Measurements from ENCODE around the gene CASP10. TPM values are rescaled to one million over a fixed set of nuclear protein-coding genes. Genes with fewer than 3 reads are reported as not detected.

Gene CASP10
- total and polyA plus RNA-seq, 2 of the 13 experiments (the other 11 are each of a cell fraction or from before 2014, with no cell fraction given): 22.2 to 23.8 TPM

GRCh38 chr2:201271917-201272316, 89.0 kb downstream of the CASP10 start:
- Histone ChIP-seq H3K36me3 (replicated peaks in 1 of 2; ENCODE audit: control insufficient read depth in 1 of 2, insufficient read depth in 2 of 2, low read length in 2 of 2) (peaks cover 25 to 63% of the 10 kb centered on the region in 2 experiments), H2AFZ (ENCODE audit: low read length) (no peak overlapping the region), H3K9ac (ENCODE audit: insufficient read depth, low read depth, low read length) (no peak overlapping the region), H3K79me2 (ENCODE audit: insufficient read depth, low read length) (no peaks in the 10 kb centered on the region), H4K20me1 (ENCODE audit: insufficient read depth, low read length) (no peaks in the 10 kb centered on the region), H3K9me3 (ENCODE audit: low read length) (no peaks in the 10 kb centered on the region), H3K4me2 (ENCODE audit: low read depth, low read length) (no peak overlapping the region), H3K4me1 (ENCODE audit: insufficient read depth, low read length) (peaks cover 12% of the 10 kb centered on the region; the same call in 1 of the 2 replicates), H3K4me3 (replicated peaks in 1 of 3; ENCODE audit: insufficient read depth in 1 of 3, low read depth in 2 of 3, low read length in 3 of 3) (no peak overlapping the region), H3K27ac (ENCODE audit: extremely low read length, insufficient read depth, low read length) (no peak overlapping the region), H3K27me3 (ENCODE audit: control insufficient read depth in 1 of 2, insufficient read depth in 2 of 2, low read length in 2 of 2) (no peaks in the 10 kb centered on the region)
- BruUV-seq (replicated peaks): no TSS peak
- DNase-seq (ENCODE audit: low spot score) (no peak), FAIRE-seq (no peak), ATAC-seq (no peak)
- in situ Hi-C loops (cut with HindIII; ENCODE audit: extremely low pct_ligation_motif_present, low pct_unique_long_range_greater_than_20kb) (no loop called here), intact Hi-C loops (cut with micrococcal nuclease; ENCODE audit: unreplicated experiment) (no loop called here)
- 94% methylated on average over 2 of the region's 2 CpGs for WGBS (ENCODE audit: low lambda C conversion rate)
- ChIA-PET CTCF (ENCODE audit: low intra/inter-chr PET ratio, low total read pairs) (no interaction called here), POLR2A (no interaction called here)
- no peak for TF ChIP-seq TBX2 (CRISPR knock-in tag; IDR thresholded peaks at IDR 0.05; ENCODE audit: borderline replicate concordance)
- no peak for TF ChIP-seq KDM4B (CRISPR knock-in tag; IDR thresholded peaks at IDR 0.05)
- no peak for TF ChIP-seq POLR2AphosphoS5 (IDR thresholded peaks at IDR 0.05; ENCODE audit: low read depth, low read length)
- no peak for TF ChIP-seq CEBPB (IDR thresholded peaks at IDR 0.05; ENCODE audit: borderline replicate concordance, low read depth, low read length)
- TF ChIP-seq ZBTB40 (IDR thresholded peaks at IDR 0.05): no peak
- TF ChIP-seq ZBTB40 (CRISPR knock-in tag; IDR thresholded peaks at IDR 0.05): no peak
- TF ChIP-seq SP1 (IDR thresholded peaks at IDR 0.05): 0 out of 2 replicates have a peak, but pooled peaks have one; percentile 13
- no peak for TF ChIP-seq SP1 (CRISPR knock-in tag; IDR thresholded peaks at IDR 0.05)
- no peak for TF ChIP-seq ONECUT2 (CRISPR knock-in tag; IDR thresholded peaks at IDR 0.05)
- no peak for TF ChIP-seq DZIP1 (CRISPR knock-in tag; IDR thresholded peaks at IDR 0.05)
- TF ChIP-seq RAD51 (IDR thresholded peaks at IDR 0.05; ENCODE audit: borderline replicate concordance): 0 out of 2 replicates have a peak, but pooled peaks have one; percentile 6
- no peak for TF ChIP-seq TFDP1 (CRISPR knock-in tag; IDR thresholded peaks at IDR 0.05; ENCODE audit: borderline replicate concordance)
- TF ChIP-seq SIN3A (IDR thresholded peaks at IDR 0.05; ENCODE audit: borderline replicate concordance, low read depth, low read length): no peak
- no peak for TF ChIP-seq SCMH1 (CRISPR knock-in tag; IDR thresholded peaks at IDR 0.05; ENCODE audit: borderline replicate concordance)

All from HepG2 (cell line).